HG02973 (cell line): ENCODE results near the gene SLC22A14.
"Not testable (repeated sequence)": the region's sequence is repeated elsewhere in the genome, so short reads cannot be mapped to it uniquely, and the experiment has no call there.

Source experiments
- ATAC-seq: cut with Tn5 transposase; IDR thresholded peaks from one replicate; pipeline ENCODE4 v1.9.1; 2021; ENCODE audit warnings: moderate library complexity; ENCODE audit not compliant: unreplicated experiment

The SLC22A14 gene

GRCh38 chr3:38268522-38268921 lies 13.6 kb upstream of the SLC22A14 start:
- ATAC-seq, result no peak

- no peak for ATAC-seq
These were observed 11.5 kb upstream of the SLC22A14 start for GRCh38 chr3:38270606-38271005.

GRCh38 chr3:38271553-38271952 lies 10.5 kb upstream of the SLC22A14 start:
- no peak for ATAC-seq

DNA sequence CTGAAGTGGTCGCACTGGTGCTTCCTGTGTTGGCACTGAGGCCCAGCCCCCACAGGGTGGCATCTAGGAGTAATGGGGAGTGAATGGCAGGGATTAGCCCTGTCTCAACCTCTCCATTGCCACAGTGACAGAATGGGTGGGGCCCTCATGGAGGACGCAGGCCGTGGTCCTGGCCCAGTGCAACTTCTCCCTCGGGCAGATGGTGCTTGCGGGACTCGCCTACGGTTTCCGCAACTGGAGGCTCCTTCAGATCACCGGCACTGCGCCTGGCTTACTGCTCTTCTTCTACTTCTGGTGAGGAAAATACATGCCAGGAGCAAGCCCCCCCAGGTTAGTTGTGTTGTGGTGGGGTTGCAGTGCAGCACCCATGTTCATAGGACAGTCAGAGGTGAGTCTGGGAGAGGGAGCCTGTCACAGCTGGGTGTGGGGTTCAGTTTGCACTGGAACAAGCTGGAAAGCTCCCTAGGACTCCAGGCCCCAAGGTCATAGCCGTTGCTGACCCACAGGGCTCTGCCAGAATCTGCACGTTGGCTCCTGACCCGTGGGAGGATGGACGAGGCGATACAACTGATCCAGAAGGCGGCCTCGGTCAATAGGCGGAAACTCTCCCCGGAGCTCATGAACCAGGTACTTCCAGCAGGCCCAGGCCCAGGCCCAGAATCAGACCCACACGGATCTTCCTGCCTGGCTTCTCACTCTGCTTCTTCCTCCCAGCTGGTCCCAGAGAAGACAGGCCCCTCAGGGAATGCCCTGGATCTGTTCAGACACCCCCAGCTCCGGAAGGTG lies 7.0 kb upstream of the SLC22A14 start:
- no peak for ATAC-seq

GRCh38 chr3:38275658-38276057 lies 6.4 kb upstream of the SLC22A14 start:
- no peak for ATAC-seq

- ATAC-seq, result no peak
These were observed 5.8 kb upstream of the SLC22A14 start for GRCh38 chr3:38276081-38276916.

DNA sequence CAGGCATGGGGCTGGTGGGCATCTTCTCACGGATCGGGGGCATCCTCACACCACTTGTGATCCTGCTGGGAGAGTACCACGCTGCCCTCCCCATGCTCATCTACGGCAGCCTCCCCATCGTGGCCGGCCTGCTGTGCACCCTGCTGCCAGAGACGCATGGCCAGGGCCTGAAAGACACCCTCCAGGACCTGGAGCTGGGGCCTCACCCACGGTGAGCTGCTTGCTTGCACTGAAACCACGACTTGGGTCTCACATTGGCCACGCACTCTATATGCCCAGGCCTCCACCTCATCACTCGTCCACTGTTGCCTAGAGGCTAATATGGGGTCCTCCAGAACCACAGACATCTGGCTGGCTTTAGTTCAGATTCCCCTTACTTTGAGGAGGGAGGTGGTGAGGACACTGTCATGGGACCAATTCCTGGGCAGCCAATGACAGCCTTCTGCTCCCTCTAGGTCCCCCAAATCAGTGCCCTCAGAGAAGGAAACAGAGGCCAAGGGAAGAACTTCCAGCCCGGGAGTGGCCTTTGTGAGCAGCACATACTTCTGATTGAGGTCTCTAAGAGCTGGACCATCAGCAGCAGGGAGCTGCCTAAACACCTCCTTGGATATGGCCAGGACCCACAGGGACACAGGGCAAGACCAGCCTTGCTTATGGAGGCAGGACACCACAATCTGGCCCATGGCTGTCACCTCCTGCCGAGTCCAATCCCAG lies 5.0 kb upstream of the SLC22A14 start:
- ATAC-seq, result no peak

GRCh38 chr3:38278841-38279240 lies 3.3 kb upstream of the SLC22A14 start:
- no peak for ATAC-seq

DNA sequence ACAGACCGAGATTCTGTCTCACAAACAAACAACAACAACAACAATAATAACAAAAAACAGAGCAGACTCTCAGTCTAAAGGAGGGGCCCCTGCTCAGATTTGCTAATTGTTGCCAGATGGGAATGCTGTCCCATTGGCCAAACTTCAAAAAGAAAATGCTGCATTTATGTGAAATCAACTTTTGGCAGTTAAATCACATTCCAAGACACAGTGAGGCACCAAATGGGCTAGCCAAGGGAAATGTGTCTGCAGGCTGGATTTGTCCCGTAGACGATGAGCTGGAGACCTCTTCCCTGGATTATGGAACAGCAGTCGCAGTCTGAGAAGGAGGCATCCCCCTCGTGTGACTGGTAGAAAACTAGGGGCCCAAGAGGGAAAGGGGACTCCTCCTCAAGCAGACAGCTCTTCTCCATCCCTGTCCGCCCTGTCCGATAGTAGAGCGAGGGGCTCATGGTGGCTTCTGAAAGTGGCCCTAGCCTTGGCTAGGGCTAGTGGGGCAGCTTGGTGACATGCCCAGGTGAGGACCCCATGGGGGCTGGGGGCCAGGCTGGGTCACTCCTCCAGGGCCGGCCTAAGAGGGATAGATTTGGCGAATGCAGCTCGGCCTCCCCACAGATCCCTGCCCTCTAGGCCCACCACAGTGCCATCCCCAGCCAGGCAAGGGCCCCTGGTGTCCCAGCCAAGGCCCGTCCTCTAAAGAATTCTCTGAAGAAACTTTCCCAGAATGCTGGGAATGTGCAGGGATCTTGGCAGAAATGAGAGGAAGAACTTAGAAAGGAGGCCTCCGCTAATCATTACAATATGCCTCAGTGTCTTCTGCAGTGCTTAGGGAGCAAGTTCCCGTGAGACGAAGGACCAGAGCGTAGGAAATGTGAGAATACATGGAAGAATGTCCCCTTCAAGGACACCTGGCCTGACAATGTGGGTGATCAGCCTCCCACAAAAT lies 2.0 kb downstream of the SLC22A14 start:
- no peak for ATAC-seq

GRCh38 chr3:38284756-38285150 lies 2.7 kb downstream of the SLC22A14 start:
- no peak for ATAC-seq

- ATAC-seq, result not testable (repeated sequence)
These were observed 7.5 kb downstream of the SLC22A14 start for GRCh38 chr3:38289286-38290217.

- ATAC-seq, result not testable (repeated sequence)
These were observed 15.0 kb downstream of the SLC22A14 start for GRCh38 chr3:38297053-38297452.

GRCh38 chr3:38297537-38297936 lies 15.4 kb downstream of the SLC22A14 start:
- no peak for ATAC-seq

DNA sequence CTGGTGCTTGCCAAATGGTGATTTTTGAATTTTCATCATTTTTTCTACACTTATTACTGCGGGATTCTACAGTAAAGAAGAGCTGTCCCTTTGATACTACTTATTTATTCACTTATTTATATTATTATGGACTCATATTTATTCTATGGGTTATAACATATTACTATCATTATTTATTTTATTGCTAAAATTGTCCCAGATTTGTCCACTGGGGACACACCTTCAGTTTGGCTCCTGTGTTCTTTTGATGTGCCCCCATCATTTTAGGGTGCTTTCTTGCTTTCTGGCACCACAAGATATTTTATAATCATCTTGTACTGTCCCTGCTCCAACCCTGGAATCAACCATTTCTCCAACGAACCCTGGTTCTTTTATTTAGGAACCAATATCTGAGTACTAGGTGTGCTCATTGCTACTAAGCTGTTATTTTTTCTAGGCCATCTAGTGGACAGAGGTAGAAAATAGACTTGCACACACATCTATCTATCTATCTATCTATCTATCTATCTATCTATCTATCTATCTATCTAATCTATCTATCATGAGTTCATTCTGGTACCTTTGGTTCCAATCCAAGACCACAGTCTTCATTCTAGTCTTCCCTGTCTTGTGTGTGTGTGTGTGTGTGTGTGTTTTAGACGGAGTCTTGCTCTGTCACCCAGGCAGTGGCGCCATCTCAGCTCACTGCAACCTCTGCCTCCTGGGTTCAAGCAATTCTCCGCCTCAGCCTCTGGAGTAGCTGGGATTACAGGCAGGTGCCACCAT lies 16.0 kb downstream of the SLC22A14 start:
- ATAC-seq, result no peak

DNA sequence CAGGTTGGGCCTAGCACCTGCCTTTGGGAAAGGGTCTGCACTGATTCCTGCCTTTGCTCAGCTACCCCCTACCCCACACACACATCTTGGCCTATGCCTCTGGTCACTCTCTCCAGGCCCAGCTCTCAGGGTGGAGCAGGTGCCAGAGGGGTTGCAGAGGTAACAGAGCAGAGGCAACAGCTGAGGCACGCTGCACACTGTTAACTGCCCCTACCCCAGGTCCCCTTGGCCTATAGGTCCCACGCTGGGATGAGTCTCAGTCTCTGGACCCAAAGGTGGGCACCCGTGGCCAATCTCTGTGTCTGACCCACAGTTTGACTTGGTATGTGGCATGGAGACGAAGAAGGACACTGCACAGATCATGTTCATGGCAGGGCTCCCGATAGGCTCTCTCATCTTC lies 24.8 kb downstream of the SLC22A14 start:
- ATAC-seq, result no peak

- ATAC-seq, result no peak
These were observed 25.5 kb downstream of the SLC22A14 start for GRCh38 chr3:38307599-38307998.

GRCh38 chr3:38308456-38308855 lies 26.4 kb downstream of the SLC22A14 start:
- ATAC-seq, result no peak

GRCh38 chr3:38311476-38311875 lies 29.4 kb downstream of the SLC22A14 start:
- no peak for ATAC-seq

DNA sequence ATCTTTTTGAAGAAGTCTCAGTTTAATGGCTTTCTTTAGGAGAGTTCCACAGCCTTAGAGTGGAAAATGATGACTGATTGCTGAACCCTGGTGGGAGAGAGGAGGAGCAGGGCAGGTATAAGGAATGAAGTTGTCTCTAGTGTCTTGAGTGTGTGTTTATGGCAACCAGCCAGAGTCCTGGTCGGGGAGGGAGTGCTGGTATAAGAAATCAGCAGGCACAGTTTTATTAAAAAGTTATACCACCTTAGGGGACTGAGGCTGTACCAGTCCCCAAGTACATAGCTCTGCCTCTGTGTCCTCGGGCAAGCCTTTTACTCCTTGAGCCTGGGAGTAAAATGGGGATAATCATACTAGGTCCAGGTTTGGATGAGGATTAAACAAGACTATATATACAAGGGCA lies 29.8 kb downstream of the SLC22A14 start:
- no peak for ATAC-seq
